ENCODE measurements around the gene KCNT1. TPM values are rescaled to one million over a fixed set of nuclear protein-coding genes. Genes with fewer than 3 reads are reported as not detected.

KCNT1 gene
- total RNA-seq, 1 experiment from 2014 or later = not detected

DNA sequence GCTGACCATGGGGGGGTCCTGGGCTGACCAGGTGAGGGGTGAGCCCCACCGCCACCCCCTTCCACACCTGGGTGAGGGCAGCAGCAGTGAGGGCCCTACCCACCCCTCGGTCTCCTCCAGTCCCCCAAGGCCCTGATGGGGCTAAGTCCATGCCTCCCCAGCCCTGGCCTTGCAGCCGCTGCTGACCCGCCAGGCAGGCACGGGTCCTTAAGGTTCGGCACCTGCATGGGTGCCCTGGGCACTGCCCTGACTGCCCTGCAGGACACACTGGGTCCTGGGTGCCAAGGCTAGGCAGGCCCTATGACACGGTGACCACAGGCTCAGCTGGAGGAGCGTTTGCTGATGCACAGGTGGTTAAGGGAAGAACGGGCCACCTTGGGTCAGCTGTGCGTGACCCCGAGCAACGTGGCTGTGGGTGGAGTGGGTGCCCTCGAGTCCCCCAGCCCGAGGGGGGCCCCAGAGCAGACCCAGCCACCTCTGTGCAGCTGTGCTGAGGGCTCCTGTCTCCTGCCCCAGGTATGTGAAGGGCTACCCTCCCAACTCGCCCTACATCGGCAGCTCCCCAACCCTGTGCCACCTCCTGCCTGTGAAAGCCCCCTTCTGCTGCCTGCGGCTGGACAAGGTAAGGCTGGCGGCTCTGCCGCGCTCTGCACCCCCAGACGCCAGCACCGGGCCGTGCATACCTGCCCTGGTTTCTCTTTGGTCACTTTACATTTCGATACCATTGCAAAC, 73.0 kb downstream of the KCNT1 start:
- TF ChIP-seq, protein P1, sequence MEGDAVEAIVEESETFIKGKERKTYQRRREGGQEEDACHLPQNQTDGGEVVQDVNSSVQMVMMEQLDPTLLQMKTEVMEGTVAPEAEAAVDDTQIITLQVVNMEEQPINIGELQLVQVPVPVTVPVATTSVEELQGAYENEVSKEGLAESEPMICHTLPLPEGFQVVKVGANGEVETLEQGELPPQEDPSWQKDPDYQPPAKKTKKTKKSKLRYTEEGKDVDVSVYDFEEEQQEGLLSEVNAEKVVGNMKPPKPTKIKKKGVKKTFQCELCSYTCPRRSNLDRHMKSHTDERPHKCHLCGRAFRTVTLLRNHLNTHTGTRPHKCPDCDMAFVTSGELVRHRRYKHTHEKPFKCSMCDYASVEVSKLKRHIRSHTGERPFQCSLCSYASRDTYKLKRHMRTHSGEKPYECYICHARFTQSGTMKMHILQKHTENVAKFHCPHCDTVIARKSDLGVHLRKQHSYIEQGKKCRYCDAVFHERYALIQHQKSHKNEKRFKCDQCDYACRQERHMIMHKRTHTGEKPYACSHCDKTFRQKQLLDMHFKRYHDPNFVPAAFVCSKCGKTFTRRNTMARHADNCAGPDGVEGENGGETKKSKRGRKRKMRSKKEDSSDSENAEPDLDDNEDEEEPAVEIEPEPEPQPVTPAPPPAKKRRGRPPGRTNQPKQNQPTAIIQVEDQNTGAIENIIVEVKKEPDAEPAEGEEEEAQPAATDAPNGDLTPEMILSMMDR (conservative IDR thresholded peaks at IDR 0.05; ENCODE audit: low read depth, low read length) = no peak
- TF ChIP-seq EZH2 (IDR thresholded peaks at IDR 0.05; ENCODE audit: borderline replicate concordance, low read depth, low read length, poor library complexity, severe bottlenecking) = no peak
- Histone ChIP-seq H3K9me3 (ENCODE audit: low read depth, low read length, poor library complexity, severe bottlenecking) (no peaks in the 10 kb centered on the region), H3K36me3 (ENCODE audit: insufficient read depth, low read length, poor library complexity, severe bottlenecking) (no peaks in the 10 kb centered on the region), H3K4me3 (ENCODE audit: low read depth, low read length, poor library complexity, severe bottlenecking) (no peak overlapping the region), H3K27ac (ENCODE audit: low read depth, low read length, poor library complexity, severe bottlenecking) (no peak overlapping the region), H3K27me3 (replicated peaks; ENCODE audit: insufficient read depth, low read depth, low read length, poor library complexity) (no peaks in the 10 kb centered on the region), H3K4me1 (ENCODE audit: insufficient read depth, low read length, poor library complexity, severe bottlenecking) (no peaks in the 10 kb centered on the region)
- intact Hi-C loops (cut with micrococcal nuclease; ENCODE audit: unreplicated experiment) = no loop called here
- ChIA-PET CTCF (no interaction called here), POLR2A (ENCODE audit: low non-redundant PET) (no interaction called here)
- no peak for DNase-seq (ENCODE audit: low spot score)
- no TSS peak for BruUV-seq (replicated peaks)

DNA sequence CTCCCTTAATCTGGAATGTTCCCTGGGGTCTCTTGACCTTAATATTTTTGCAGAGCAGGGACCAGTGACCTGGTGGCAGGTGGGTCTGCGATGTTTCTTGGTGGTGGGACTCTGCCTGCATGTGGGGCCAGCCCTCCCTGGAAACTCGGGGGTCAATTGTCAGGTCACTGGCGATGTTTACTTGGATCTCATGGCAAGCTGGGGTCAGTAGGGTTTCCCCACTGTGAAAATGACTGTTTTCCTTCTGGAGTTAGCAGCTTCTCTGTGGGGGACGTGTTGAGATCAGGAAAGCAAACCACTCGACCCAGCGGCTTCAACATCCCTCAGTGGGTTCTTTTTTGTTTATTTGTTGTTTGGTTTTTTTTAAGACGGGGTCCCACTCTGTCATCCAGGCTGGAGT, 73.9 kb downstream of the KCNT1 start:
- H3K27ac ChIP-seq (ENCODE audit: low read depth, low read length, poor library complexity, severe bottlenecking) = no peak overlapping the region
- no peak for TF ChIP-seq EZH2 (IDR thresholded peaks at IDR 0.05; ENCODE audit: borderline replicate concordance, low read depth, low read length, poor library complexity, severe bottlenecking)
- TF ChIP-seq, protein P1 (conservative IDR thresholded peaks at IDR 0.05; ENCODE audit: low read depth, low read length) = no peak
- H3K27me3 ChIP-seq (replicated peaks; ENCODE audit: insufficient read depth, low read depth, low read length, poor library complexity) = no peaks in the 10 kb centered on the region
- H3K4me1 ChIP-seq (ENCODE audit: insufficient read depth, low read length, poor library complexity, severe bottlenecking) = no peaks in the 10 kb centered on the region
- ChIA-PET POLR2A (ENCODE audit: low non-redundant PET) (no interaction called here), CTCF (no interaction called here)
- no TSS peak for BruUV-seq (replicated peaks)
- no peak for DNase-seq (ENCODE audit: low spot score)
- intact Hi-C loops (cut with micrococcal nuclease; ENCODE audit: unreplicated experiment) = no loop called here
- no peak overlapping the region for H3K4me3 ChIP-seq (ENCODE audit: low read depth, low read length, poor library complexity, severe bottlenecking)
- H3K36me3 ChIP-seq (ENCODE audit: insufficient read depth, low read length, poor library complexity, severe bottlenecking) = no peaks in the 10 kb centered on the region
- H3K9me3 ChIP-seq (ENCODE audit: low read depth, low read length, poor library complexity, severe bottlenecking) = no peaks in the 10 kb centered on the region

DNA sequence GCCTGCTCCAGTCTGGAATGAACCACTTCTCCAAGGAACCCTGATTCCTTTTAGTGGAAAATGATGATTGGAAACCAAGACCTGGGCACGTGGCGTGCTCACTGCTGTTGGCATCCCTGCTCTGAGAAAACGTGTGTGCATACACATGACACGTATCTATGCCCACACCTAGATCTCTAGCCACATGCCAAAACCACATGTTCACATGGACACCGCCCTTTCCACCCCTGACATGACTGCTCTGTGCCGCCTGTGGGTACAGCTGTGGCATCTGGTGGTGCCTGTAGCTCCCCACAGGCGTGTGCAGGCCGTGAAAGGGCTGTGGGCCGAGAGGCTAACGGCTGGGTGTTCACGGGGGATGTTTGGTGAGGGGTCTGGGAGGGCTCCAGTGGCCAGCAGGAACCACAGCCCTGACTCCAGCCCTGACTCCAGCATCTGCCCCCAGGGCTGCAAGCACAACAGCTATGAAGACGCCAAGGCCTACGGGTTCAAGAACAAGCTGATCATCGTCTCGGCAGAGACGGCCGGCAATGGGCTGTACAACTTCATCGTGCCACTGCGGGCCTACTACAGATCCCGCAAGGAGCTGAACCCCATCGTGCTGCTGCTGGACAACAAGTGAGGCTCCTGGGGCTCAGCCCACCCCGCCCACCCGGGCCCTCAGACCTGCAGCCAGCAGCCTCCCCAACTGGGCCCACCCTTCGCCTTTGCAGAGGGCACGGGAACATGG, 75.1 kb downstream of the KCNT1 start:
- Histone ChIP-seq H3K36me3 (ENCODE audit: insufficient read depth, low read length, poor library complexity, severe bottlenecking) (no peaks in the 10 kb centered on the region), H3K27me3 (replicated peaks; ENCODE audit: insufficient read depth, low read depth, low read length, poor library complexity) (no peaks in the 10 kb centered on the region), H3K4me1 (ENCODE audit: insufficient read depth, low read length, poor library complexity, severe bottlenecking) (no peaks in the 10 kb centered on the region), H3K27ac (ENCODE audit: low read depth, low read length, poor library complexity, severe bottlenecking) (no peak overlapping the region), H3K4me3 (ENCODE audit: low read depth, low read length, poor library complexity, severe bottlenecking) (no peak overlapping the region), H3K9me3 (ENCODE audit: low read depth, low read length, poor library complexity, severe bottlenecking) (no peaks in the 10 kb centered on the region)
- BruUV-seq (replicated peaks) = no TSS peak
- TF ChIP-seq, protein P1 (conservative IDR thresholded peaks at IDR 0.05; ENCODE audit: low read depth, low read length) = no peak
- TF ChIP-seq EZH2 (IDR thresholded peaks at IDR 0.05; ENCODE audit: borderline replicate concordance, low read depth, low read length, poor library complexity, severe bottlenecking) = no peak
- DNase-seq (ENCODE audit: low spot score) = no peak
- POLR2A ChIA-PET (ENCODE audit: low non-redundant PET) = no interaction called here
- CTCF ChIA-PET = interaction anchor here (1.0 kb wide), 1 partner anchor 175 kb away, joined by 3 read pairs; no protein-coding TSS in a partner anchor
- intact Hi-C loops (cut with micrococcal nuclease; ENCODE audit: unreplicated experiment) = no loop called here
